Measurements from ENCODE around the gene KNTC1.
"Not testable (repeated sequence)": the region's sequence is repeated elsewhere in the genome, so short reads cannot be mapped to it uniquely, and the experiment has no call there.

The KNTC1 gene

DNA sequence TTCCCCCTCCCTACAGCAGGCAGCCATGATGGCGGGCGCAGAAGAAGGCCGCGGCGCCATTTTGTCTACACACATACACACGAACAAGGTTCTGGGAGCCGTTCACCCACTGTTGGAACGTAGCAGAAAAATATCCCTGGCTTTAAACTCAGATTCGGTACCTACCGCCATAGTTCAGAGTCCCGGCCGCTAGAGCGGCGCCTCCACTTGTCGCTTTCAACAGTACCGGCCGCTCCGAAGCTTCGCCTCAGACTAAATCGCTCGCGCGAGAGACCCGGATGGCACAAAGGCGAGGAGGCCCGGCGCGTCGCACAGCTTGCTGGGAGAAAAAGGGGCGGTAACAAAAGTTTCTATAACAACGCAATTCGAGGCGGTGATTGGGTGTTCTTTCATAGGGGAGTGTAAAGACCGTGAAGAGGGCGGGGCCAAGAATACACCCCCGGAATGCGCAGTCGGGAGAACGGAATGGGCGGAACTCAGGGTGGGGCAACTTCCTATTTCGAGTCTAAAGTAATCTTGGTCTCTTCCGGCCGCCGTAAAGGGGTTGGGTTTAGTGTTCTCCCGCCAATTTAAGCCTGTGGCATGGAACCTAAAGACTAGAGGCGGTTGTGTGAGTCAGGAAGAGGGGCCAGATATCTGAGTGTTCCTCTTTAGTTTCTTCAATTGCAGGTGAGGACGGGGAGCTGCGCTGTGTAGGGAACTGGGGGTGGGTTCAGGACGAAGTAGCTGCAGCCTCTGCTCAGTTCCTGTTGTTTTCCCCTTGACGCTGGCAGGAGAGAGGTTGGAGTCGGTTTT, at the start of gene KNTC1, which contains the start of gene RSRC2:
Gene KNTC1 (plus strand): TSS at position 567 of the 795 bp plus-strand sequence. CDS start 2,815 bp downstream, outside the sequence.
Gene RSRC2 (minus strand): TSS at position 254 of the 795 bp plus-strand sequence. CDS start 83 bp downstream, at position 171.
- peak; percentile 99 for DNase-seq

DNA sequence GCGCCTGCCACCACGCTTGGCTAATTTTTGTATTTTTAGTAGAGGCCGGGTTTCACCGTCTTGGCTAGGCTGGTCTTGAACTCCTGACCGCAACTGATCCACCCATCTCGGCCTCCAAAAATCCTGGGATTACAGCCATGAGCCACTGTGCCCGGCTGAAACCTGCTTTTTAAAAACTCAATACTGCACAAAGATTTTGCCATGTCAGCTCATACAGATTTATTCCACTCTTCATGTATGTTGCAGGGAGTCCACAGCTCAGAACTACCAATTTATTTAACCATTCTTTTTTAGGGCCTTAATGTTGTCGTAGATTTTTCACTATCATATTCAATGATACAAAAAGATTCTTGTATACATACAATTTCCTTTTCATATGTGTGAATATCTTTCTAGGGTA, 46.3 kb upstream of the KNTC1 start:
- DNase-seq: no peak

DNA sequence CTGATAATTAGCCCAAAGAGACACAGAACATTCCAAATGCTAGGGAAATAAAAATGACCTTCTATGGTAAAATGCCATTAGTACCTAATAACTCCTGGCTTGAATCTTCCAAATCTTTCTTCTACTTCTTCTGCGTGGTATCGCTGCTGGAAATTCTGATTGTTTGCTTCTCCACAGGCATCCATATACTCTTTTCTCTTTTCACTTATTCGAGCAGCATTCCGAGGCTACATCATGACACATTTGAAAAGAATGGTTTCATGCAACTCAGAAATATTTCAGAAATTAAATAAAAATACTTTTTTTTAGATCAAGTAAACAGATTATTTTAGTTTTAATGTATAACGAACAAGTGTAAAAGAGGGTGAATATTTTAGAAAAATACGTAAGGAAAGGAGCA, 45.2 kb upstream of the KNTC1 start:
- no peak for DNase-seq

GRCh38 chr12:122483969-122484368, 43.1 kb upstream of the KNTC1 start:
- DNase-seq: no peak

GRCh38 chr12:122484385-122484784, 42.7 kb upstream of the KNTC1 start:
- DNase-seq: not testable (repeated sequence)

DNA sequence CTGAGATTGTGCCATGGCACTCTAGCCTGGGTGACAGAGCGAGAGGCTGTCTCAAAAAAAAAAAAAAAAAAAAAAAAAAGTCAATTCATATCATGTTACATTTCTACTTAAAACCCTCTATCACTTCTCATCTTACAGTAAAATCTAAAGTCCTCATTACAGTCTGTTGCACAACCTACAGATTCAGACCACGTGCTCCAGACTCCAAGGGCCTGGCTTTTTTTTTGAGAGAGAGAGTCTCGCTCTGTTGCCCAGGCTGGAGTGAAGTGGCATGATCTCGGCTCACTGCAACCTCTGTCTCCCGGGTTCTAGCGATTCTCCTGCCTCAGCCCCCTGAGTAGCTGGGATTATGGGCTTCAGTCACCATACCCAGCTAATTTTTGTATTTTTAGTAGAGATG, 40.7 kb upstream of the KNTC1 start:
- DNase-seq: not testable (repeated sequence)

GRCh38 chr12:122486805-122487426, 40.1 kb upstream of the KNTC1 start:
- no peak for DNase-seq

DNA sequence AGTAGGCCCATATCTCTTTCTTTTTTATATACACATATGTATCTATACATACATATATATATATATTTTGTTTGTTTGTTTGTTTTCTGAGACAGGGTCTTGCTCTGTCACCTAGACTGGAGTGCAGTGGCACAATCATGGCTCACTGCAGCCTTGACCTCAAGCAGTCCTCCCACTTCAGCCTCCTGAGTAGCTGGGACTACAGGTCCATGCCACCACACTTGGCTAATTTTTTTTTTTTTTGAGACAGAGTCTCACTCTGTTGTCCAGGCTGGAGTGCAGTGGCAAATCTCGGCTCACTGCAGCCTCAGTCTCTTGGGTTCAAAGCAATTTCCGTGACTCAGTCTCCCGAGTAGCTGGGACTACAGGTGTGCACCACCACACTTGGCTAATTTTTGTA, 39.2 kb upstream of the KNTC1 start:
- not testable (repeated sequence) for DNase-seq

DNA sequence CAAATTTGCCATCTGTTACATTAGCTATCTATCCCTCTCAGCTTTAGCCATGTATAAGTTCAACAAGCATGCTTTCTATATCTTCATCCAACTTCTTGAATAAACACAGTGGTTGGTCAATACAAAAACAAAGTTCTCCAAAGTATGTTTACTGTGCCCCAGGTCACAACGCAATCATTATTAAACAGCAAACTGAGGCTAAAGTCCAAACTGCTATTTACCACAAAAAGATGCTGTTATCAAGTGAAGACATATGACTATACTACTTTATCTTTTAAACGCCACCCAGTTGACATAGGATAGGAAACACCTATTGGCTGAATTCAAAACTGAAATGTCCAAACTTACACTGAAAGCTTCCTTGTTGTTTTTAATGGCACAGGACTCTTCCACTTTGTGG, 38.0 kb upstream of the KNTC1 start:
- DNase-seq: no peak

- DNase-seq: no peak
These were observed 35.1 kb upstream of the KNTC1 start for GRCh38 chr12:122491991-122492390.

- not testable (repeated sequence) for DNase-seq
These were observed 33.8 kb upstream of the KNTC1 start for GRCh38 chr12:122493222-122493621.

DNA sequence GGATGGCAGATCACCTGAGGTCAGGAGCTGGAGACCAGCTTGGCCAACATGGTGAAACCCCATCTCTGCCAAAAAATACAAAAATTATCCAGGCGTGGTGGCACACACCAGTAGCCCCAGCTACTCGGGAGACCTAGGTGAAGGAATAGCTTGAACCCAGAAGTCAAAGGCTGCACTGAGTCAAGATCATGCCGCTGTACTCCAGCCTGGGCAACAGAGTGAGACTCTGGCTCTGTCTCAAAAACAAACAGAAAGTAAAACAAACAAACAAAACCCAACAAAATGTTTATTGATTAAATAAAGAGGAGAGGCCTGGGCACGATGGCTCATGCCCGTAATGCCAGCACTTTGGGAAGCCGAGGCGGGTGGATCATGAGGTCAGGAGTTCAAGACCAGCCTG, 31.8 kb upstream of the KNTC1 start:
- no peak for DNase-seq

DNA sequence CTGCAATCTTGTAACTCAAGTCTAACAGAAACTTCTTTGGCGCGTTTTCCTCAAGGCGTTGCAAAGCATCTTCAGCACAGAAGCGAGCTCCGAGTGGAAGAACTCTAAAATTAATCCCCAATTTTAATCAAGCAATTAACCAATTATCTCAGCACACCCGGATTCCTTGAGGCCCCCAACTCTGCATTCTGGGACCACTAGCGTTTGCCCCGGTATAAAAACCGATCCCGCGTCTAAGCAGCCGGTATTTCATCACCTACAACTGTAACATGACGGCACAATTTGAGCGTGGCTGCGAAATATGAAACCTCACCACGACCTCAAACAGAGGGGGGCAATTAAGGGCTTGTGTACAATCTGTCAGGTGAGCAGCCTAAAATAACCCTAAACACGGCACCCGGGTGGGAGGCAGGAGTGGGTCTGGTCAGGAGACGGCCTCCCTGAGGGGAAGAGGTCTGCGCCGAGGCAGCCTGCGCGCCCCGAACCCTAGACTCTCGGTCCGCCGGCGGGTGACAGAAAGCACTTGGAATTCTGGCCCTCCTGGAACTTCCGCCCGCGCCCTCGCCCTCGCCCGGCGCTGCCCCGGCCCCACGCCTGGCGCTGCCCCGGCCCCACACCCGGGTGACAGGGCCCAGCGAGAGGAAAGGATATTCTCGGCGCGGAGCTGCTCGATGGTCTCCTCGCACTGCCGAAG, 26.9 kb upstream of the KNTC1 start:
- DNase-seq: peak; percentile 41

- peak; percentile 98 for DNase-seq
These were observed 26.2 kb upstream of the KNTC1 start, which contains the start of gene ZCCHC8 for GRCh38 chr12:122500685-122501488. Gene ZCCHC8, minus strand, starts transcription at chr12:122500932. Its CDS starts 92 bp downstream, at chr12:122500840.

GRCh38 chr12:122501489-122501989, 25.5 kb upstream of the KNTC1 start:
- DNase-seq: no peak

- no peak for DNase-seq
These were observed 23.8 kb upstream of the KNTC1 start for GRCh38 chr12:122503147-122503751.

GRCh38 chr12:122503783-122504590, 23.1 kb upstream of the KNTC1 start:
- no peak for DNase-seq

GRCh38 chr12:122505419-122506051, 21.5 kb upstream of the KNTC1 start:
- DNase-seq: no peak

GRCh38 chr12:122506393-122506938, 20.6 kb upstream of the KNTC1 start:
- no peak for DNase-seq

GRCh38 chr12:122508163-122508562, 18.9 kb upstream of the KNTC1 start:
- DNase-seq: no peak
